ENCODE results near the gene GPSM3. TPM values are rescaled to one million over a fixed set of nuclear protein-coding genes. Genes with fewer than 3 reads are reported as not detected.

Gene GPSM3
- total RNA-seq, 1 experiment from 2014 or later, result 11.8 TPM

DNA sequence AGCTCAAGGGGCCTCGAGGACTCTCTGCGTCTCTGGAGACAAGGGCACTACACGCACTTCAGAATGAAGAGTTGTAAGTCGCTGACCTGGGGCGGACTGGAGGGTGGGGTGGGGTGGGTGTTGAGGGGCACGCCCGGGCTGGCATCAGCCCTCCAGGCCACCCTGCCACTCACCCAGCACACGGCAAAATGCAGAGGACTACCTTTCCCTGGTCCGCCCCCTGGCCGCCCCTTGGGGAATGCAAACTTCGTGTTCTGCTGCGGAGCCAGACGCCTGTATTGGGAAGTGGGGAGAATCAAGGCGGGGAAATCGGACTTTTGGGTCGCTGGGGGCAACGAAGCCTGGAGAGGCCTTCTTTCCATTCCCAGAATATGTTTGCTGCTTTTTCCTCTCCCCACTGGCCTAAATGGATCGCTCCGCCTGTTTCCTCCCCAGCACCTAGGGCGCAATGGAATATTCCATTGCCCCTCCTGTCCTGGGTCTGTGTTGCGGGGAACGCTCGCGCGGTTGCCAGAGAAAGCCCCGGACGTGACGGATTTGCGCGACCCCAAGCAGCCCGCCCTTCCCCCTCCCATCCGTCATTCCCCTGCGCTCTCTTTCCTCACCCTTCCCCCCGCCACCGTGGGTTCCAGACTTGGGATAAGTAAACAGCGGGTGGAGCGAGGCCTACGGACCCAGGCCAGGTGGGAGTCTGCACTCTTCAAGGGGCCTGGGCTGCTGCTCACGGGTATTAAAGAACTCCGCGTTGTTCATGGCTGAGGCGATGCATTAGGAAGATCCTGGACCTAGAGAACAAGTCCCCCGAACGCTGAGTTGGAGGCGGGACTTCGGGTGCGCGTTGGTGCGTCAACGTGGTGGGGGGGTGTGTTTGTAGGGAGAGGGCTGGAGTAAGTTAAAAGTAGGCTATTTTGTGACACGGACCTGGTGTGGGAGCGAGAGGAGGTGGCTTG is 38.6 kb downstream of the GPSM3 start, which contains the start of gene PPT2:
TSS of gene PPT2 (plus strand) at position 578 of the 950 bp plus-strand sequence. CDS start 454 bp downstream, outside the sequence.
- H4K91ac ChIP-seq (ENCODE audit: insufficient read length, low read depth, low read length), result no peak within 1 kb of the TSS
- peaks cover 2% of the 10 kb centered on the region; the same call in 1 of the 2 replicates for H3K4me1 ChIP-seq (ENCODE audit: insufficient read depth, low read length)
- peaks cover 35 to 43% of the 10 kb centered on the region in 2 experiments for H3K4me1 Mint-ChIP-seq
- H2AK5ac ChIP-seq (ENCODE audit: insufficient read length, low read length), result no peak within 1 kb of the TSS
- no peaks in the 10 kb centered on the region; the same call in 1 of the 2 replicates for H3K79me2 ChIP-seq (ENCODE audit: insufficient read depth, low read length)
- H2BK15ac ChIP-seq (ENCODE audit: low read depth, low read length), result no peak within 1 kb of the TSS
- peaks cover 35% of the 10 kb centered on the region for H3K23me2 ChIP-seq (ENCODE audit: insufficient read length, low read depth, low read length, poor library complexity, severe bottlenecking)
- H2BK12ac ChIP-seq (ENCODE audit: insufficient read length, low read depth, low read length), result no peak within 1 kb of the TSS
- no peaks in the 10 kb centered on the region for H3K79me1 ChIP-seq (ENCODE audit: insufficient read depth, low read depth, low read length, poor library complexity, severe bottlenecking)
- no peak within 1 kb of the TSS for H3K56ac ChIP-seq (ENCODE audit: insufficient read length, low read depth, low read length)
- peak within 1 kb of the TSS; percentile 81 for H3K4me2 ChIP-seq (ENCODE audit: insufficient read depth, insufficient read length, low read length)
- no peak within 1 kb of the TSS for H3K4ac ChIP-seq (ENCODE audit: low read depth, low read length)
- H3K14ac ChIP-seq (ENCODE audit: insufficient read depth, low read length), result peak within 1 kb of the TSS; percentile 72; the same call in 1 of the 2 replicates
- H4K5ac ChIP-seq (ENCODE audit: insufficient read length, low read depth, low read length), result no peak within 1 kb of the TSS
- H3K27me3 Mint-ChIP-seq (ENCODE audit: low read depth), result peaks cover 4% of the 10 kb centered on the region
- no peak within 1 kb of the TSS for H2BK5ac ChIP-seq (ENCODE audit: insufficient read length, low read length)
- H4K20me1 ChIP-seq (ENCODE audit: control insufficient read depth, insufficient read depth, insufficient read length), result no peaks in the 10 kb centered on the region
- TF ChIP-seq, protein P1, sequence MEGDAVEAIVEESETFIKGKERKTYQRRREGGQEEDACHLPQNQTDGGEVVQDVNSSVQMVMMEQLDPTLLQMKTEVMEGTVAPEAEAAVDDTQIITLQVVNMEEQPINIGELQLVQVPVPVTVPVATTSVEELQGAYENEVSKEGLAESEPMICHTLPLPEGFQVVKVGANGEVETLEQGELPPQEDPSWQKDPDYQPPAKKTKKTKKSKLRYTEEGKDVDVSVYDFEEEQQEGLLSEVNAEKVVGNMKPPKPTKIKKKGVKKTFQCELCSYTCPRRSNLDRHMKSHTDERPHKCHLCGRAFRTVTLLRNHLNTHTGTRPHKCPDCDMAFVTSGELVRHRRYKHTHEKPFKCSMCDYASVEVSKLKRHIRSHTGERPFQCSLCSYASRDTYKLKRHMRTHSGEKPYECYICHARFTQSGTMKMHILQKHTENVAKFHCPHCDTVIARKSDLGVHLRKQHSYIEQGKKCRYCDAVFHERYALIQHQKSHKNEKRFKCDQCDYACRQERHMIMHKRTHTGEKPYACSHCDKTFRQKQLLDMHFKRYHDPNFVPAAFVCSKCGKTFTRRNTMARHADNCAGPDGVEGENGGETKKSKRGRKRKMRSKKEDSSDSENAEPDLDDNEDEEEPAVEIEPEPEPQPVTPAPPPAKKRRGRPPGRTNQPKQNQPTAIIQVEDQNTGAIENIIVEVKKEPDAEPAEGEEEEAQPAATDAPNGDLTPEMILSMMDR (conservative IDR thresholded peaks at IDR 0.05), result peak; percentile 43; the same call in 1 of the 3 replicates
- no peaks in the 10 kb centered on the region; the same call in 1 of the 2 replicates for H3K27me3 ChIP-seq (ENCODE audit: insufficient read depth, low read length)
- H3K18ac ChIP-seq (ENCODE audit: insufficient read length, low read depth, low read length), result peak within 1 kb of the TSS; percentile 54
- no peak within 1 kb of the TSS for H4K8ac ChIP-seq (replicated peaks; ENCODE audit: insufficient read length, low read depth, low read length)
- no peaks in the 10 kb centered on the region for H3K9me3 Mint-ChIP-seq
- H3K23ac ChIP-seq (ENCODE audit: insufficient read length, low read depth, low read length), result no peak within 1 kb of the TSS
- no peak within 1 kb of the TSS for H2BK20ac ChIP-seq (ENCODE audit: low read depth, low read length, poor library complexity, severe bottlenecking)
- DNase-seq, result peak; percentile 93
- H3K9ac ChIP-seq (ENCODE audit: extremely low read depth, insufficient read length, low read length), result peak within 1 kb of the TSS; percentile 60
- WGBS (ENCODE audit: extremely low coverage, insufficient read length, low lambda C conversion rate), result no CpG with 5 or more reads among the region's 52 CpGs
- H2BK120ac ChIP-seq (ENCODE audit: low read depth, low read length, poor library complexity, severe bottlenecking), result no peak within 1 kb of the TSS
- peak within 1 kb of the TSS; percentile 76 to 99 (median 99) for H3K27ac Mint-ChIP-seq
- H3T11ph ChIP-seq (ENCODE audit: low read length), result no peak within 1 kb of the TSS
- no peaks in the 10 kb centered on the region for H3K9me3 ChIP-seq (ENCODE audit: control insufficient read depth, low read depth, low read length)
- no peak within 1 kb of the TSS for H3K27ac ChIP-seq (ENCODE audit: insufficient read length, low read depth, low read length)
- peak within 1 kb of the TSS; percentile 97 to 98 for H3K4me3 Mint-ChIP-seq
- H2AFZ ChIP-seq (ENCODE audit: low read length), result no peak within 1 kb of the TSS
- peaks cover 24 to 35% (median 25%) of the 10 kb centered on the region in 3 experiments for H3K36me3 Mint-ChIP-seq (ENCODE audit: insufficient read depth in 1 of 3, low read depth in 3 of 3)

All from H9 (cell line).